ENCODE results near the gene SCGB1A1.

Gene SCGB1A1

DNA sequence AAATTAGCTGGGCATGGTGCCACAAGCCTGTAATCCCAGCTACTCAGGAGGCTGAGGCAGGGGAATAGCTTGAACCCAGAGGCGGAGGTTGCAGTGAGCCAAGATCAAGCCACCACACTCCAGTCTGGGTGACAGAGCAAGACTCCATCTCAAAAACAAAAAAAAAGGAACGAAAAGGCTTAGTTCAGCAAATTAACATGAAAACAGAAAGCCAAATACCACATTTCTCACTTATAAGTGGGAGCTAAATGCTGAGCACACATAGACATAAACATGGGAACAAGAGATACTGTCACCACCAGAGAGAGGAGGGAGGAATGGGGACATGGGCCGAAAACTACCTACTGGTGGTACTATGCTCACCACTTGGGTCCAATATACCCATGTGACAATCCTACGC is 38.6 kb downstream of the SCGB1A1 start:
- TF ChIP-seq GATA1 (IDR thresholded peaks at IDR 0.05; ENCODE audit: low read depth, low read length) (no peak), POLR2A (IDR thresholded peaks at IDR 0.05; ENCODE audit: low read length) (no peak)

DNA sequence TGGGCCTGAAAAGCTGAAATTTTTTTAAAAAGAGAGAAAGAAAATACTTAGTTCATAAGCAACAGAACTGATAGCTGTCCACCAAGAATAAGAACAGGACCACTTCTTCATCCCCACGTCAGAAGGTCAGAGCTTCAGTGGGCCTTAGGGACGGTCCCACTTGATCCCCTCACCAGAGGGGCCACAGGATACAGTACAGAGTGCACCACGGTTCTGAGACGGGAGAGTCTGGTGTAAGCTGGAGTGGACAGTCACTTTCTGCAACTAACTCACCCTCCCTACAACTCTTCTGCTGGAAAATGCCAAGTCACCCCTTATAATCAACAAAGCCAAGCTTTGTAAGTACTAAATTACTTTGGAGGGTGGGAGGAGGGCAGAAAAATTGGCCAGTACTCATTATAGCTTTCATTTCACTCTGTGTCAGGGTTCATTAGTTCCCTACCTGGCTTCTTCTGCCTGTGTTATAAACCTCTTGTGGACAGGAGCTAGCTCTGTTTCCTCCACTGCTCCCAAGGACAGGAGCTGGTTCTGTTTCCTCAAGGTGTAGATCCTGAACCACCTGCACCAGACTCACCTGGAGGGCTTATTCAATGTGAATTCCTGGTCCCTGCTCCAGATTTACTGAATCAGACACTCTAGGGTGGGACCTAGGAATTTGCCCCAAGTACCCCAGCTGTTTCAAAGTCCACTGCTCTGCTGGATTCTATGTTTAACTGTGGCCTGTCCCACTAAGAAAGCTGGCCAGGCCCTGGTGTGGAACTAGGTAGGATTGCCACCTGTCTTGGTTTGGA is 39.6 kb downstream of the SCGB1A1 start:
- TF ChIP-seq POLR2A (IDR thresholded peaks at IDR 0.05; ENCODE audit: low read length) (peak; percentile 51), GATA1 (IDR thresholded peaks at IDR 0.05; ENCODE audit: low read depth, low read length) (no peak)
- peak; percentile 81 to 83 for DNase-seq

More for the DNA sequence above, 38.6 kb downstream of the SCGB1A1 start:
- DNase-seq: no peak

DNA sequence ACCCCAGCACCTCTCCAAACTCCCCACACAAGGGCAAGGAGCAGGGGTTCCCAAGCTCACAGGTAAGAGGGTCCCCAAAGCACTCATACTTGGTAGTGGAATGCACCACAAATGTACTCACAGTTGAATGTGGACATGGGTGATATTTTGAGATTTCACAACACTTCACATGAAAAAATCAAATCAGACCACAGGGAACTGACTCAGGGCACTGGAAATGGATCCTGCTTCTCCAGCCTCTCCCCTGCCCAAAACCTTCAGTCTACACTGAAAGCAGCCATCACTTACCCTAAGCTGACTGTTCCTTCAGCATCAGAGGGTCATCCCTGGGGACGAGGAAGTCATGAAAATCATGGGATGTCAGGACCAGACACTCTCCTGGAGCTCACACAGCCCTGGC is 40.2 kb downstream of the SCGB1A1 start:
- no peak for DNase-seq
- no peak for TF ChIP-seq POLR2A (IDR thresholded peaks at IDR 0.05; ENCODE audit: low read length)
- TF ChIP-seq GATA1 (IDR thresholded peaks at IDR 0.05; ENCODE audit: low read depth, low read length): no peak

DNA sequence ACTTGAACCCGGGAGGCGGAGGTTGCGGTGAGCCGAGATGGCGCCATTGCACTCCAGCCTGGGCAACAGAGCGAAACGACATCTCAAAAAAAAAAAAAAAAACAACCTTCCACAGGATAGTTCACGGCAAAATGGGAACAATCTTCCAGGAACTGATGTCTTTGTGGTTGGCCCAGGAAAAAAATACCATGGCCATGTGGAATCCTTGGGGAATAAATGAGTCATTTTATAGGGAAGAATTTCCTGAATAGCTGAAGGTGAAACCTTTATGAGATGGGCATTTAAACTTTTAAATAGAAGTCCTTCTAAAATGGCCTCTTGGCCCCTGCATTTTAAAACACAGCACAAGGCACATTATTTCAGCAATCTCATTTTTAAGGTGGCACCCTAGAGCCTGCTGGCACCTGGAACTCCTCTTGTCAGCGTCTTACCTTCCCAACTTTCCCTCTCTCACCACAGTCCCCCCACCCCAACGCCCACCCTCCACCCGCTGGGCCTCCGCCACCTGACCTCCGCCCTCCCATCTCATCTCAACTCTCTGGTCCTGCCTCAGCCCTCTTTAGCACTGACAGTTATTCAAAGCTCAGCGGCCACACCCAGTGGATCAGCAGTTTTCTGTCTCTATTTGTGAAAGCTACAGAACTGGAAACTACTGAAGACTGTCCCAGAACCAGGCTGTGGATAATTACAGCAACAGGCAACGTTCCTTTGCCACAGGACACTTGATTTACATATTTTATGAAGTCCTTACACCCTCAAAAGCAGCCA is 43.1 kb downstream of the SCGB1A1 start:
- no peak for TF ChIP-seq GATA1 (IDR thresholded peaks at IDR 0.05; ENCODE audit: low read depth, low read length)
- TF ChIP-seq POLR2A (IDR thresholded peaks at IDR 0.05; ENCODE audit: low read length): peak; percentile 46
- peak; percentile 80 for DNase-seq

DNA sequence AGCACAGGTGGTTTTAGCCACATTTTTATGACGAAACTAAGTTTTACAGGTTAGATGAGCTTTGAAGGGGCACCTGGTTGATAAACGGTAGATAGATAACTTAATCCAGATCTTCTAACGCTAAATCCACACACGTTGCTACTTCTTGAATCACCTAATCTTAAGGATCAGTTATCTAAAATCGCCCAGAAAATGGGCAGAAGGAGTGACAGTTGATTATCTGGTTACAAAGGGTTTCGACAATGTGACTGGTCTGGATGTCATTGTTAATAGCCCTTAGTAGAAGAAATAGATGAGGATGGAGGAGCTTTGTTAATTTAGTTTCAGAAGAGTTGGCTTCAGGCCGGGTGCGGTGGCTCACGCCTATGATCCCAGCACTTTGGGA is 43.7 kb downstream of the SCGB1A1 start:
- TF ChIP-seq POLR2A (IDR thresholded peaks at IDR 0.05; ENCODE audit: low read length): peak; percentile 16
- TF ChIP-seq GATA1 (IDR thresholded peaks at IDR 0.05; ENCODE audit: low read depth, low read length): no peak
- DNase-seq: peak in 1 of 2 experiments; percentile 56

DNA sequence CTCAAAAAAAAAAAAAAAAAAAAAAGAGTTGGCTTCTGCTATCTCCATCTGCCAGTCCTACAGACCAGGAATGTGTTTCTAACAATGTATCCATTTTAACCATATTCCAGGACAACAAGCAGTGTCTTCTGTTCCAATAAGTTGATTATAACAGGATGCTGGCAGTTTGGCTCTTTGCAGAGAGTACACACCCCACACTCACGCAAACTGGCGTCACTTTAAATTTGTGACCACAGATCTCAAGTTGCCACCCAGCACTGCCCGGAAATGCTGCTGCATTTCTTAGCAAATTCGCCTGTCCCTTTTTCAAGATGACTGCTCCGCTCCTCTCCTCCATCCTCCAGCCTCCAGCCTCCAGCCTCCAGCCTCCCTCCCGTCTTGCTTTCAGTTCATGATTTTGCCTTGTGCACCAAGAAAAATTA is 44.3 kb downstream of the SCGB1A1 start:
- TF ChIP-seq GATA1 (IDR thresholded peaks at IDR 0.05; ENCODE audit: low read depth, low read length) (no peak), POLR2A (IDR thresholded peaks at IDR 0.05; ENCODE audit: low read length) (no peak)
- peak; percentile 44 to 50 for DNase-seq

DNA sequence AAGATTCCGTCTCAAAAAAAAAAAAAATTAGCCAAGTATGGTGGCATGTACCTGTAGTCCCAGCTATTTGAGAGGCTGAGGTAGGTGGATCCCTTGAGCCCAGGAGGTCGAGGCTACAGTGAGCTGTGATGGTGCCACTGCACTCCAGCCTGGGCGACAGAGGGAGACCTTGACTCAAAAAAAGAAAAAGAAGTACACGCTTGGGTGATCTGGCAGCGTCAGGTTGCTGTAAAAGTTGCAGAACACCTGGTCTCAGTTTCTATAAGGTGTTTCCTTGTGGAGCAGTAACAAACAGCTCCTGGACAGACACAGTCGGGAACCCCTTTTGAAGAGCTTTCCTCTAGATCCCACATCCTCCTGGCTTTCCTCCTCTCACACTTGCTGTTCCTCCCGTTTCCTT is 45.8 kb downstream of the SCGB1A1 start:
- no peak for DNase-seq

DNA sequence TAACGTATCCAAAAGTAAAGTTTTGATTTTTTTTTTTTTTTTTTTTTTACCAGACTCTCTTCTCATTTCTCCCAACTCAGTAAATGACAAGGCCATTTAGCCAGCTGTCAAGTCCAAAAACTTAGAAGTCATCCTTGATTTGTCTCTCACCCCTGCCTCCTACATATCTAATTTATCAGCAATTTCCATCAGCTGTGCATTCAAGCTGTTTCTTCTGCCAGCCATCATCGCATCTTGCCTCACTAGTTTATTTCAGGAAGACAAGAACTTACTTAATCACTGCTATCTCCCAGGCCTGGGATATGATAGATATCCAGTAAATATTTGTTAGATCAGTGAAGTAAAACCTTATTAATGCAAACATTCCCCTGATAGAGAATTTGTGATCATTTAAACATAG is 47.6 kb downstream of the SCGB1A1 start:
- TF ChIP-seq GATA1 (IDR thresholded peaks at IDR 0.05; ENCODE audit: low read depth, low read length) (no peak), POLR2A (IDR thresholded peaks at IDR 0.05; ENCODE audit: low read length) (no peak)
- DNase-seq: peak; percentile 24 to 37

More for the DNA sequence above, 45.8 kb downstream of the SCGB1A1 start:
- TF ChIP-seq GATA1 (IDR thresholded peaks at IDR 0.05; ENCODE audit: low read depth, low read length) (no peak), POLR2A (IDR thresholded peaks at IDR 0.05; ENCODE audit: low read length) (no peak)

DNA sequence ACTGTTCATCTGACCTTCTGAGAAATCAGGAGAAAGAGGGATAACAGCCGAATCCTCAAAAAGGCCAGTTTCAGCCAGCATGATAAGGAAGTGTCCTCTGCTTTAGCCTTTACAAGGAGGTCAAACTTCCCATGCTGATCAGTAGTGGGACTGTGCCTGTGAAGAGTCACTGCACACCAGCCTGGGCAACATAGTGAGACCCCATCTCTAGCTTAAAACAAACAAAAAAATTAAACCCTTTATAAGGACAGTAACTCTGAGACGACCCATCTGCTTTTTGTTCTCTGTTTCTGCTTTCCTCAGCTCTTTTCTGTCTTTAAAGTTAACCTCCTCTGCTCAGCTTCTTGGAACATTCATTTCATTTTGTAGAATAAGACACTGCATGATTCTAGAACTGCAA is 49.7 kb downstream of the SCGB1A1 start:
- TF ChIP-seq GATA1 (IDR thresholded peaks at IDR 0.05; ENCODE audit: low read depth, low read length) (no peak), POLR2A (IDR thresholded peaks at IDR 0.05; ENCODE audit: low read length) (no peak)

DNA sequence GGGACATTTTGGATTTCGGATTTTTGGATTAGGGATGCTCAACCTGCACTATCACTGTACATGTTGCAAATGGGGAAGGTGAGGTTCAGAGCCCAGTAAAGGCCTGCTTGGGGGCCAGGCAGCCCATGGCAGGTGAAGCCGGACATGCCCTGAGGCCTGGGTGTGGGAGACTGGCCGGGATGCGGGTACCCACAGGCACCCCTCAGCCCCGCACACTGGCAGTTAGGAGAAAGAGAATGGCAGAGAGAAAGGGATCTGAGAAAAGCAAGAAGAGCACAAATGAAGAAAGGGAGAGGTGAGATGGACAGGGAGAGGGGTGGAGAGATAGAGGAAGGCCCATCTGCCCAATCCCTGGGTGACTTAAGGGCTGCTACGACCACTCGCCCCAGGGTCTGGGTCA is 52.8 kb downstream of the SCGB1A1 start:
- TF ChIP-seq GATA1 (IDR thresholded peaks at IDR 0.05; ENCODE audit: low read depth, low read length): no peak
- no peak for TF ChIP-seq POLR2A (IDR thresholded peaks at IDR 0.05; ENCODE audit: low read length)
- no peak for DNase-seq

More for the DNA sequence above, 49.7 kb downstream of the SCGB1A1 start:
- no peak for DNase-seq

DNA sequence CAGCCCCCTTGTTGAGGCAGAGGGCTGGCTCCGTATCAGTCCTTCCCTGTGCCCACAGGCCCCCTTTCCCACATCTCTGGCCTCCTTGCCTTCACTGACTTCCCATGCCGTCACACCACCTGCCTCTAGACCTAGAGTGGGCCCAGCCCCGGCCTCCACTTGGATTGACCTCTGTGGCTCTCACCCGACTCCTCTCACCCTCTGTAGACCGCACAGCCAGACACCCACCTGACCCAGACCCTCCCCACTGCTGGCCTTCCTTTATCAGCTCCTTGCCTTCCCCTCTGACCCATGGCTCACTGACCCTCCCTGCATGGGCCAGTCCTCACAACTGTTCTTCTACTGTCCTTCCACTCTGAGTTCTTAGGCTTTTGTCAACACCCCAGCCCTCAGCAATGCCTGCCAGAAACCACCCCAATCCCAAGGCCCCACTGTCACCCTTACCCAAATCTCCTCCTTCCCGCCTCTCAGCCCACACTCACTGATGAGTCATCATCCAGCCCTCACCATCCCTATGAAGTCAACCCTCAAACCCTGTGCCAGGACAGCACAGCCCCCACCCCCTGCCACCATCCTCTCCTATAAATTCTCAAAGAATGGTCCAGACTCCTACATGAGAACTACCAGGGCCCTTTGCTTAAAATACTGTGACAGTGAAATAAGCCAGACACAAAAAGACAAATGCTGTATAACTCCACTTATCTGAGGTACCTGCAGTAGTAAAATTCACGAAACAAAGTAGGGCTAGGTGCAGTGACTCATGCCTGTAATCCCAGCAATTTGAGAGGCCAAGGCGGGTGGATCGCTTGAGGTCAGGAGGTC is 53.4 kb downstream of the SCGB1A1 start:
- peak; percentile 16 to 48 for DNase-seq
- TF ChIP-seq POLR2A (IDR thresholded peaks at IDR 0.05; ENCODE audit: low read length): no peak
- TF ChIP-seq GATA1 (IDR thresholded peaks at IDR 0.05; ENCODE audit: low read depth, low read length): no peak
